SK-N-MC (cell line): ENCODE measurements around the gene MYO10.

Experiments used
- EZH2 ChIP-seq: fragments of 200-600 bp; sonication (generic); IDR thresholded peaks from one replicate; pipeline ENCODE4 v1.6.1; 2017; ENCODE audit warnings: antibody characterized with exemption
- FOXP2 ChIP-seq: optimal IDR thresholded peaks from 2 replicates; pipeline ENCODE3; 2011; ENCODE audit warnings: mild to moderate bottlenecking, moderate library complexity; ENCODE audit not compliant: insufficient read depth; ENCODE audit errors: extremely low read length, control extremely low read depth
- POLR2AphosphoS5 ChIP-seq: IDR thresholded peaks from 2 replicates; pipeline ENCODE4 v1.6.1; 2012; ENCODE audit warnings: mild to moderate bottlenecking, low read depth, low read length, borderline replicate concordance

- TF ChIP-seq EZH2 (no peak), POLR2AphosphoS5 (no peak), FOXP2 (no peak)
These were observed 71.4 kb downstream of the MYO10 start for GRCh38 chr5:16864631-16865131.
